ENCODE measurements around the gene GATC.

Gene GATC

GRCh38 chr12:120498870-120499515 lies 52.7 kb downstream of the GATC start:
- no peak for DNase-seq

GRCh38 chr12:120500581-120500980 lies 54.3 kb downstream of the GATC start:
- no peak for DNase-seq

DNA sequence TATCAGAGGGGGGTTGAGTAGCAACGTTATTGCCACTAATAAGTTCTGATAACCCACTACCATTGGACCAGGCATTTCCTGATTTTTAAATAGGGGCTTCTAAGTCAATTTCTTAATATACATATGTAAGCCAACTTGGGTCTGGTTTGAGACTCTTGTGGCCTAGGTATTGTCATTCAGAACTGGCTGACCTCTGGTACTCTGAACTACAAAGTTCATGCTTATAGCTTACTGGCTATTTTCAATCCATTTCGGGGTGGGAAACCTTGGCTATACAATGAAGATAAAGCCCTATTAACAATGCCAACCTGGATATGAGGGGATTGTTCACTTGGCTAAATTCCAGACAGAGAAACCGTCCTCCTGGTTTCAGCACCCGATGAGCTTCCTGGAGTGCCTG lies 58.3 kb downstream of the GATC start:
- DNase-seq, result no peak

DNA sequence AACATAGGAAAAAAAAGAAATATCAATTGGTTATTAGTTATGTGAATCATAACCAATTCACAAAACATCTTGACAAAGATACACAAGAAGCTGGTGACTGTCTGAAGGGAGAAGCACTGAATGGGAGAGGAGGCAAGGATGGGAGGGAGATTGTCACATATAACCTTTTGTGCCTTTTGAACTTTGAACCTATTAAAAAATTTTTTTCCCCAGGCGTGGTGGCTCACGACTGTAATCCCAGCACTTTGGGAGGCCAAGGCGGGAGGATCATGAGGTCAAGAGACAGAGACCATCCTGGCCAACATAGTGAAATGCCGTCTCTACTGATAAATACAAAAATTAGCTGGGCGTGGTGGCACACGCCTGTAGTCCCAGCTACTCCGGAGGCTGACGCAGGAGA lies 62.3 kb downstream of the GATC start:
- no peak for DNase-seq

All from NCI-H774 (cell line).